NCI-H2081 (cell line): ENCODE data around the gene ZNF277.

Experiments
- DNase-seq, 2 experiments: peaks; one replicate each; lab custom pipeline; 2025; lab: John Stamatoyannopoulos, UW

ZNF277 gene, protein sequence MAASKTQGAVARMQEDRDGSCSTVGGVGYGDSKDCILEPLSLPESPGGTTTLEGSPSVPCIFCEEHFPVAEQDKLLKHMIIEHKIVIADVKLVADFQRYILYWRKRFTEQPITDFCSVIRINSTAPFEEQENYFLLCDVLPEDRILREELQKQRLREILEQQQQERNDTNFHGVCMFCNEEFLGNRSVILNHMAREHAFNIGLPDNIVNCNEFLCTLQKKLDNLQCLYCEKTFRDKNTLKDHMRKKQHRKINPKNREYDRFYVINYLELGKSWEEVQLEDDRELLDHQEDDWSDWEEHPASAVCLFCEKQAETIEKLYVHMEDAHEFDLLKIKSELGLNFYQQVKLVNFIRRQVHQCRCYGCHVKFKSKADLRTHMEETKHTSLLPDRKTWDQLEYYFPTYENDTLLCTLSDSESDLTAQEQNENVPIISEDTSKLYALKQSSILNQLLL

GRCh38 chr7:112206238-112206990, at the start of gene ZNF277, which contains the start of gene DOCK4:
TSS of gene ZNF277 (plus strand) at chr7:112206695. CDS start at chr7:112206717, 22 bp downstream.
TSS of gene DOCK4 (minus strand) at chr7:112206399. CDS start at chr7:112206138, 261 bp downstream.
- DNase-seq = peak; percentile 100

DNA sequence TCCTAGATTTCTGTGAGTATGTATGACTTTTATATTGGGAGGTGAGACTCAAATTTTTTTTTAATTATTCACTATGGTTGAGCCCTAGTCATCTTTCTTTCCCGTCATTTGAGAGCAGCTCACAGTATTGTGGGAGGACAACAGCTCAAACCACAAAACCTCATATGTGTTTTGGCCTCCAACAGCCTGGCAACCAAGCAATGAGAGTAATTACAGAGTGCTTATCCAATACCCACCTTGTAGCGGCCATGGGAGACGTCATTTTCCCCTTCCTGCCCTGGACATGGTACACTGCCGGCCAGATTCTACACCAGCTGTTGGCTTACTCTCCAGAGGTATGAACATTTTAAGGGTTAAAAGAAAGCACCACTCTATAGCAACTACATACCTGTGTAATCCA, 49.4 kb upstream of the ZNF277 start:
- DNase-seq = peak; percentile 43 to 78

DNA sequence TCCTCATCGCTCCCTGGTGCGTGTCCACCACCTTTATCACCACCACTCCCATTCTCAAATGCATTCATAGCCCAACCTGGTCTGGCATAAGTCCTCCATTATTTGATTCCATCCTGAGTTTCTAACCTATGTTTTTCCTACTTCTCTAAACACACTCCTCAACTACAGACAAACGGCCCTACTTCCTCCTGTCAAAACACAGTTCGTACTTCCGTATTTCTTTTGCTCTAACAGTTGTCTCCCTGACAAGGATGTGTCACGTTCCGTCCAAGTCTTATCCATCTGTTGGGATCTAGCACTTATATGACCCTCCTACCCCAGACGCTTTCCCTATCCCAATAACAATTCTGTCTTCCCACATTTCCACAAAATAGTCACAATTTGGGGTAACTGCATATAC, 47.1 kb upstream of the ZNF277 start:
- no peak for DNase-seq

GRCh38 chr7:112160130-112160770, 46.2 kb upstream of the ZNF277 start:
- no peak for DNase-seq

- peak in 1 of 2 experiments; percentile 19 for DNase-seq
Measured at GRCh38 chr7:112160771-112161150, 45.7 kb upstream of the ZNF277 start.

- no peak for DNase-seq
Measured at GRCh38 chr7:112161253-112162141, 45.0 kb upstream of the ZNF277 start.

DNA sequence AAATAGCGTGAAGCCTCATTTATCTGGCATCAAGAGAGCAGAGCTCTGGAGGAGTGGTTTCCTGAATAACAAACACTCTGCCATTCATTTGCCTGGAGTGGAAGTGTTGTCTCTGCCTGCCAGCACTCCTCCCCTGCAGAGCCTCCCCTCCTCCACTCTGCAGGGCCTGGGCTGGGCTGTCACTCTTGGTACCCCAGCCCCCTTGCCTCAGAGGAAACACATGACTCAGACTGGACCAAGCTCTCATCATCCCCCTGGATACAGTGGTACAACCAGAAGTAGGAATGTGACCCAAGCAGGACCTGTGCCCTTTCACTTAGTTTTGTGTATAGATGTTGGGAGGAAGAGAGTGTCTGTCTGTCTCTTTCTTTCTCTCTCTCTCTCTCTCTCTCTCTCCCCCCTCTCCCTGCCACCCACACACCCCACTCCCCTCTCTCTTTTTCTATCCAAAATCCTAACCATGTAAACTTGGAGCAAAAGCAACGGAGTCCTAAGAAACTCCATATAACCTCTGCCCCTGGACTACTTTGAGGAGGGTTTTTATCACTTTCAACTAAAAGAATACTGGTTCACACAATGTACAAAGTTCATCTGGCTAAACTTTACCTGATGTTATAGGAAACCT, 44.2 kb upstream of the ZNF277 start:
- peak; percentile 59 to 81 for DNase-seq

GRCh38 chr7:112162784-112163506, 43.5 kb upstream of the ZNF277 start:
- DNase-seq = peak in 1 of 2 experiments; percentile 44

- DNase-seq = no peak
Measured at GRCh38 chr7:112167147-112167546, 39.3 kb upstream of the ZNF277 start.

GRCh38 chr7:112168915-112169314, 37.6 kb upstream of the ZNF277 start:
- DNase-seq = no peak

DNA sequence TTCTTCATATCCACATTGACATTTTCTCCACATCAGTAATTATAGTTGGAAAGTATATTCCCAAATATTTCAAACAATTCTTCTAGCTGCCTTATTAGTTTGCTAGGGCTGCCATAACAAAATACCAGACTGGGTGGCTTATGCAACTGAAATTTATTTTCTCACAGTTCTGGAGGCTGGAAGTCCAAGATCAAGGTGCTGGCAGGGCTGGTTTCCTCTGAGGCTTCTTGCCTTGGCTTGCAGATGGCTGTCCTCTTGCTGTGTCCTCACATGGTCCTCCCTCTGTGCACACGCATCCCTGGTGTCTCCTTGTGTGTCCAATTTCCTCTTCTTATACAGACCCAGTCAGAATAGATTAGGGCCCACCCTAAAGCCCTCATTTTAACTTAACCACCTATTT, 34.8 kb upstream of the ZNF277 start:
- no peak for DNase-seq

DNA sequence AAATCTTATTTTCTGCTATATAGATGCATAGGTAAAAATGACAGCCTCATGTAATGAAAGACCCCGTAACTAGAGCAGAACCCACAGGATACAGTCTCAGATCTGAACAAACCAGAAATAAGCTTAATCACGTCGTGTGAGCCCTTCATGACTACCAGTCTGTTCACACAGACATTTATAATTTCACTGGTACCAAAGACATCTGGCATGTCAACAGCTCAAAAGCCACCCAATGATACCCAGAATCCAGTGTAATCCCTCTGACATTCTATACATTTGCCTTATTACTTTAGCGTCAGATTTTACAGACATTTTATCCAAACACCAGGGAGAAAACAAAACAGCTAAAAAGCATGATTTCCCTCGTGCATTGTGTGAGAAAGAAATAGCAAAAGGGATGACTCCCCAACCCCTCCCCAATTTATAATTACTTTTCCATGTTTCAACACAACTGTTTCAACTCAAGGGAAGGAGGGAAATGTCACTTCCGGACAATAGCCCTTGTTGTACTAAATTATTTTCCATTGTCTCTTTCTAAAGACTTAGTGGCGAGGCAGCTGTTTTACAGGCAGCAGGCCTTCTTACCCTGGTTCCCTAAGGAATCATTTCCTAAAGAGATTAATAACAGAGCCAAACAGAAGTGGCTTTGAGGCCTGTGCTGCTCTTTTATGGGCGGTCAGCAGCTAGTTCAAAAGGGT, 33.5 kb upstream of the ZNF277 start:
- DNase-seq = peak; percentile 62 to 85

- DNase-seq = peak; percentile 62 to 85
Measured at GRCh38 chr7:112173568-112173905, 33.0 kb upstream of the ZNF277 start.

DNA sequence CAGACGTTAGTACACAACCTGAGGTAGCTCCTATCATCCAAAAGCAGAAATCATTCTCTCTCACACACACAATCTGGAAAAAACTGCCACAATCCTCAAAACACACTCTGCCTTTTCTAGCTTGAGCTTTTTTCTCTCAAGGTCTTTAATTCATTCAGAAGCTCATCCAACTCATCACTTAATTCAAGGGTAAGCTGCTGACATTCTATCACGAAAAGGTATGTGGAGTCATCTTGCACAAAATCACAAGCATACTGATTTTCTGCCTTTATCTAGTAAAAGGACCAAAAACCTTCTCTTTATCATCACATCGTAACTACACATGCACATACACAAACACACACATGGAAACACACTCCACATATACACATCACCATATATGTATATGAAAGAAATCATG, 32.3 kb upstream of the ZNF277 start:
- DNase-seq = no peak

- no peak for DNase-seq
Measured at GRCh38 chr7:112176241-112176640, 30.3 kb upstream of the ZNF277 start.

- DNase-seq = no peak
Measured at GRCh38 chr7:112176693-112177415, 29.6 kb upstream of the ZNF277 start.

- no peak for DNase-seq
Measured at GRCh38 chr7:112180223-112180622, 26.3 kb upstream of the ZNF277 start.

DNA sequence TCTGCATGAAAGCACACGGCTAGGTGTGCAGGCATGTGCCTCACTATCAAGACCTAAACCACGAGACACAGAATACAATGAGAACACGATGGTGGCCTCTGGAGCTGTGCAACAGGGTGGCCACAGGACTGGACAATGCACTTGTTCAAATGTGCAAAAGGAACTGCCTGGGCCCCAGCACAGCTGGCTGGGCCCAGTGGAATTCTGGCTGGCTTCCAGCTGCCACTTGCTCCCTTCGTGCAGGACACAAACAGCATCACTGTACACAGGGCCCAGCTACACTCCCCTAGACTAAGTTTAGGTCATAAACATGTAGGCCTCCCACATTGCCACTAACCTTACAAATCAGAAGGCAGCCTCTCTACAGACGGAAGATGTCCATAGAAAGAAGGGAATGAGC, 23.7 kb upstream of the ZNF277 start:
- no peak for DNase-seq

GRCh38 chr7:112183266-112183665, 23.2 kb upstream of the ZNF277 start:
- no peak for DNase-seq
